ENCODE data around the gene CAST. TPM values are rescaled to one million over a fixed set of nuclear protein-coding genes. Genes with fewer than 3 reads are reported as not detected.
A peak's percentile ranks its signal among the peaks of the same experiment; 100 is the strongest.

CAST gene
- total RNA-seq, 1 donor from 2014 or later = 272 TPM

DNA sequence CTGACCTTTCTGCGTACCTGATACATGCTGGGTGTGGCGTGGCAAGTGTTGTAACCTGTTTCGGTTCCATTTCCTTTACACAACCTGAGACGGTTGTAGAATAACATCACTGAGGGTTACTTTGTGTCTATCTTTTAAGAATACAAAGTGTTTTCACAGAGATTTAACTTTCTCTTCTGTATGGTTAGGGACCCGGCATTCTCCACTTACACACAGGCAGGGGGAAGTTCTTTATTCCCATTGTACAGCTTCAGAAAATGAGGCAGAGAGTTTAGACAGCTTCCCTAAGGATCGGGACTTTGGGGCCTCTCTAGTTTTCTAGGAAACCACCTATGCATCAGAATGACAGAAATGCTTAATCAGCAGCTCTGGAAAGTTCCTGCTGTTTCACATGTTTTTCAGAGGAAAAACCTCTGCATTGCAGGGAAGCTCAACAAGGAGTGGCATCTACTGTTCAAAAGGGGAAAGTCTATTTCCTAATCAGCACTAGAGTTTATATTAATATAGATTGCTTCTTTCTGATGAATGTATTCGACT, 41.3 kb downstream of the CAST start:
- ATAC-seq = peak in 1 of 2 donors; percentile 84
- intact Hi-C loops (cut with DNase I) = no loop called here

DNA sequence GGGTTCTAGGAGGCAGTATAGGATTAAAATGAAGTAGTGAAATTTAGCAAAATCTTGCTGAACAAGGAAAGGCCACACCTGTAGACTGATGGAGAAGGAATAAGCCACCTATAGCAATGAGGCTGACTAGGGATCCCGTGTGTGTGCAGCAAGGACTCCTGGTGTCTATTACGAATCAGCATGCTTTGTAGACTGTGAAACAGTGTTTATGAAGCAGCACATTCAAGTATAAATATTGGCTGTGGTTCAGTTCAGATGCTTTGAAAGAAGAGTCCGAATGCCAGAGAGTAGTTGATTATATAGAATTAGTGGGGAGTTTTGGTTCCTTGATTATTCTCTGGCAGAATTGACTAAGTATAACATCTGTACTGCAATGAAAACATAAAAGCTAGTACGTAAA, 41.8 kb downstream of the CAST start:
- TF ChIP-seq, protein P1, sequence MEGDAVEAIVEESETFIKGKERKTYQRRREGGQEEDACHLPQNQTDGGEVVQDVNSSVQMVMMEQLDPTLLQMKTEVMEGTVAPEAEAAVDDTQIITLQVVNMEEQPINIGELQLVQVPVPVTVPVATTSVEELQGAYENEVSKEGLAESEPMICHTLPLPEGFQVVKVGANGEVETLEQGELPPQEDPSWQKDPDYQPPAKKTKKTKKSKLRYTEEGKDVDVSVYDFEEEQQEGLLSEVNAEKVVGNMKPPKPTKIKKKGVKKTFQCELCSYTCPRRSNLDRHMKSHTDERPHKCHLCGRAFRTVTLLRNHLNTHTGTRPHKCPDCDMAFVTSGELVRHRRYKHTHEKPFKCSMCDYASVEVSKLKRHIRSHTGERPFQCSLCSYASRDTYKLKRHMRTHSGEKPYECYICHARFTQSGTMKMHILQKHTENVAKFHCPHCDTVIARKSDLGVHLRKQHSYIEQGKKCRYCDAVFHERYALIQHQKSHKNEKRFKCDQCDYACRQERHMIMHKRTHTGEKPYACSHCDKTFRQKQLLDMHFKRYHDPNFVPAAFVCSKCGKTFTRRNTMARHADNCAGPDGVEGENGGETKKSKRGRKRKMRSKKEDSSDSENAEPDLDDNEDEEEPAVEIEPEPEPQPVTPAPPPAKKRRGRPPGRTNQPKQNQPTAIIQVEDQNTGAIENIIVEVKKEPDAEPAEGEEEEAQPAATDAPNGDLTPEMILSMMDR (IDR thresholded peaks at IDR 0.05) = no peak
- Histone ChIP-seq H3K27ac (peak overlapping the region; percentile 98), H3K27me3 (ENCODE audit: low read depth) (no peaks in the 10 kb centered on the region), H3K9me3 (no peaks in the 10 kb centered on the region), H3K4me1 (peaks cover 37% of the 10 kb centered on the region), H3K36me3 (no peaks in the 10 kb centered on the region), H3K4me3 (peak overlapping the region; percentile 70)
- intact Hi-C loops (cut with DNase I) = no loop called here
- no peak for ATAC-seq
- no peak for DNase-seq

More for the DNA sequence above, 41.3 kb downstream of the CAST start:
- Histone ChIP-seq H3K27ac (peak overlapping the region; percentile 98), H3K27me3 (ENCODE audit: low read depth) (no peaks in the 10 kb centered on the region), H3K4me3 (peak overlapping the region; percentile 70), H3K4me1 (peaks cover 31% of the 10 kb centered on the region), H3K9me3 (no peaks in the 10 kb centered on the region), H3K36me3 (peaks cover 2% of the 10 kb centered on the region)
- TF ChIP-seq, protein P1 (IDR thresholded peaks at IDR 0.05) = no peak
- no peak for DNase-seq

DNA sequence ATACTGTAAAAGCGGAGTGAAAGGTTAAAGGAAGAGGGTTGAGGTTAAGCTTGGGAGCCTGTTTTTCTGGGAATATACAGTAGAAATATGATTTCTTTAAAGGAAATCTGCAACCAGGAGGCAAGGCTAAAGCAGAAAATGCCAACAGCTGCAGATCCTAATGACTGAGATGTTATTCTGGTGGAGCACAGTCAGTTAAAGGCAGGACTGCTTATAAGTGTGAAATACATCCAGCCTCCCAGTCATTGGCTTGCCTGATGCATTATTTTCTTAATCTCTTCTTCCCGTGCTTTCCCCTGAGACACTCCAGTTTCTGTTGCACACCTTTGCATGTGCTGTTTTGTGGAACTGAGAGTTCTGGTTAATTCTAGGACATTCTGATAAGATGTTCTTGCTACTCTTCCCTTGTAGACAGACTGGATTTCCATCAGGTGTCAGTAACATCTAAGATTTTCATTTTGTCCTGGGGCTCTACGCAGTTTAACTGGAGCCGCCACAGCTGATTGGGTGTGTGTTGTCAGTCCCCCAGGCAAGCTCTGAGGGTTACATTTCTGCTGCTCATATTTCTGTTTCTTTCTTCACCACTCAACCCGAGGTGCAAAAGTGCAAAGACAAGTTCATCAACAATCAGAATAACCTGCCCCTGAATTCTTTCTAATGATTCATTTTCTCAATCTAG, 44.4 kb downstream of the CAST start:
- TF ChIP-seq, protein P1 (IDR thresholded peaks at IDR 0.05) = no peak
- Histone ChIP-seq H3K4me3 (no peak overlapping the region), H3K27me3 (ENCODE audit: low read depth) (no peaks in the 10 kb centered on the region), H3K9me3 (no peaks in the 10 kb centered on the region), H3K36me3 (no peaks in the 10 kb centered on the region), H3K4me1 (peaks cover 50% of the 10 kb centered on the region), H3K27ac (no peak overlapping the region)
- ATAC-seq (no peak), DNase-seq (no peak)
- intact Hi-C loops (cut with DNase I) = no loop called here

DNA sequence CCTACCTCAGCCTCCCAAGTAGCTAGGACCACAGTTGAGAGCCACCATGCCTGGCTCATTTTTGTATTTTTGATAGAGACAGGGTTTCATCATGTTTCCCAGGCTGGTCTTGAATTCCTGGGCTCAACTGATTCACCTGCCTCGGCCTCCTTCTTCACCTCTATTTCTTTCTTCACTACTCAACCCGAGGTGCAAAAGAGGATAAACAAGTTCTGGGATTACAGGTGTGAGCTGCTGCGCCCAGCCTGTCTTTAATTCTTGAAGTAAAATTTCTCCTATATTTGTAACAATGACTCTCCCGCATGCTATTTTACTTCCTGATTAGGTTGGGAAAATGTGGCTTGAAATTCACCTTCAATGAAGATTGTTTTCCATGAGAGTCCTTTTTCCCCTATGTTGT, 46.4 kb downstream of the CAST start:
- DNase-seq (no peak), ATAC-seq (no peak)
- Histone ChIP-seq H3K27ac (no peak overlapping the region), H3K4me1 (peaks cover 60% of the 10 kb centered on the region), H3K9me3 (no peaks in the 10 kb centered on the region), H3K4me3 (no peak overlapping the region), H3K36me3 (no peaks in the 10 kb centered on the region), H3K27me3 (ENCODE audit: low read depth) (no peaks in the 10 kb centered on the region)
- intact Hi-C loops (cut with DNase I) = no loop called here
- TF ChIP-seq, protein P1 (IDR thresholded peaks at IDR 0.05) = no peak

DNA sequence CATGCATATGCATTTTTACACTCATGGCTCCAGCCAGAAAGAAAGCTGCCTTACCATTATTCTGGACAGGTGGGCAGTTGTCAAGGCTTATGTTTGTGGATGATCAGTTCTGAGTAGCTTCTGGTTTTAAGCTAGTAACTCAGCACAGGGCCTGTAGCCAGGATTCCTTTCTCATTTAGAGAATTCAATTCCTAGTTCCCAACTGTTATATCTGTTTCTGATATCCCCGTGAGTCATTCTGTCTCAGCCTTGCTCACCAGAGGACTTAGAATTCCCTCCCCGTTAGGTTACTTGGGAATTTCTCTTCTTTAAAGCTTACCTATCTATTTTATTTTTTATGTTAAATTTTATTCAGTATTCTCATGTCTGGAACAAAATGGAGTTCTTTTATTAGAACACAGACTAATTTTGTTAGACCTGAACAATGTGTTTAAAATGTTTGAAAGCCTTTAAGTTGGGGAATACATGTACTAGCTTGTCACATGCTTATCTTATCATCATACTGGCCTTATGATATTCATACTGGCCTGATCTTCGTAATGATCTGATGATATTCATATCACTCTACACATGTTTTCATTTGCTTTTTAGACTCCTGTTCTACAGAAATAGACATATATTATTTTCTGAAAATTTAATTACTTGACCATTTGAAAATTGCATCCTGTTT, 47.1 kb downstream of the CAST start:
- ATAC-seq = peak in 1 of 2 donors; percentile 49
- intact Hi-C loops (cut with DNase I) = no loop called here
- no peak overlapping the region for H3K27ac ChIP-seq

More for the DNA sequence above, 47.1 kb downstream of the CAST start:
- no peaks in the 10 kb centered on the region for H3K9me3 ChIP-seq
- TF ChIP-seq, protein P1 (IDR thresholded peaks at IDR 0.05) = no peak
- DNase-seq = no peak
- H3K36me3 ChIP-seq = no peaks in the 10 kb centered on the region
- peaks cover 60% of the 10 kb centered on the region for H3K4me1 ChIP-seq
- H3K4me3 ChIP-seq = no peak overlapping the region
- H3K27me3 ChIP-seq (ENCODE audit: low read depth) = no peaks in the 10 kb centered on the region
